Measurements from ENCODE around the gene FBXO39.
"Not testable (repeated sequence)": the region's sequence is repeated elsewhere in the genome, so short reads cannot be mapped to it uniquely, and the experiment has no call there.

FBXO39 gene

GRCh38 chr17:6775871-6776405, at the start of gene FBXO39:
Gene FBXO39, plus strand, starts transcription at chr17:6776215. Its CDS starts 3,654 bp downstream, at chr17:6779869.
- in situ Hi-C loops (cut with MboI; ENCODE audit: low sequenced_read_pairs, unreplicated experiment) = no loop called here
- TF ChIP-seq CTCF (IDR thresholded peaks at IDR 0.05; ENCODE audit: borderline replicate concordance, control extremely low read depth, extremely low read depth, insufficient read depth, missing control alignments) = no peak
- DNase-seq (ENCODE audit: low spot score) = peak; percentile 37

- no peak for TF ChIP-seq CTCF (IDR thresholded peaks at IDR 0.05; ENCODE audit: borderline replicate concordance, control extremely low read depth, extremely low read depth, insufficient read depth, missing control alignments)
- no peak for DNase-seq (ENCODE audit: low spot score)
- in situ Hi-C loops (cut with MboI; ENCODE audit: low sequenced_read_pairs, unreplicated experiment) = no loop called here
These were observed 46.5 kb upstream of the FBXO39 start for GRCh38 chr17:6729531-6729930.

- in situ Hi-C loops (cut with MboI; ENCODE audit: low sequenced_read_pairs, unreplicated experiment); DNase-seq (ENCODE audit: low spot score): not testable (repeated sequence)
These were observed 29.4 kb upstream of the FBXO39 start for GRCh38 chr17:6746665-6747064.

GRCh38 chr17:6748617-6749016, 27.4 kb upstream of the FBXO39 start:
- no peak for DNase-seq (ENCODE audit: low spot score)
- no peak for TF ChIP-seq CTCF (IDR thresholded peaks at IDR 0.05; ENCODE audit: borderline replicate concordance, control extremely low read depth, extremely low read depth, insufficient read depth, missing control alignments)
- in situ Hi-C loops (cut with MboI; ENCODE audit: low sequenced_read_pairs, unreplicated experiment) = no loop called here

GRCh38 chr17:6749519-6749918, 26.5 kb upstream of the FBXO39 start:
- TF ChIP-seq CTCF (IDR thresholded peaks at IDR 0.05; ENCODE audit: borderline replicate concordance, control extremely low read depth, extremely low read depth, insufficient read depth, missing control alignments) = no peak
- in situ Hi-C loops (cut with MboI; ENCODE audit: low sequenced_read_pairs, unreplicated experiment) = no loop called here
- DNase-seq (ENCODE audit: low spot score) = no peak

GRCh38 chr17:6752068-6752909, 23.7 kb upstream of the FBXO39 start:
- no peak for TF ChIP-seq CTCF (IDR thresholded peaks at IDR 0.05; ENCODE audit: borderline replicate concordance, control extremely low read depth, extremely low read depth, insufficient read depth, missing control alignments)
- in situ Hi-C loops (cut with MboI; ENCODE audit: low sequenced_read_pairs, unreplicated experiment) = no loop called here
- no peak for DNase-seq (ENCODE audit: low spot score)

- DNase-seq (ENCODE audit: low spot score) = peak; percentile 33
- in situ Hi-C loops (cut with MboI; ENCODE audit: low sequenced_read_pairs, unreplicated experiment) = no loop called here
- no peak for TF ChIP-seq CTCF (IDR thresholded peaks at IDR 0.05; ENCODE audit: borderline replicate concordance, control extremely low read depth, extremely low read depth, insufficient read depth, missing control alignments)
These were observed 23.0 kb upstream of the FBXO39 start for GRCh38 chr17:6753006-6753445.
